ENCODE data around the gene SOX12. TPM values are rescaled to one million over a fixed set of nuclear protein-coding genes. Genes with fewer than 3 reads are reported as not detected.

SOX12 gene
- total and polyA plus RNA-seq, 4 donors, result 0.67 to 4.2 (median 1.7) TPM

DNA sequence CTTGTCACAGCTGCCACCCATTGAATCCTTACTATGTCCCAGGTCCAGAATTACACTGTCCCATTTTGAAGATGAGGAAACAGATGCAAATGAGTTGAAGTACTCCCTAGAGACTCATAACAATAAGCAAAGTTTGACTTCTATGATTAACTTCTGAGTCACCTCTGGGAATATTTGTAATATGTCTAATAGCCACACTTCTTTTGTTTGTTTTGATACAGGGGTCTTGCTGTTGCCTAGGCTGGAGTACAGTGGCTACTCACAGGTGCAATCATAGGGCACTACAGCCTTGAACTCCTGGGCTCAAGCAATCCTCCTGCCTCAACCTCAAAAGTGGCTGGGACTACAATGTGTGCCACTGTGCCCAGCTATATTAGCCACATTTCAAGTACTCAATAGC, 11.4 kb upstream of the SOX12 start (continued):
- TF ChIP-seq, protein P1, sequence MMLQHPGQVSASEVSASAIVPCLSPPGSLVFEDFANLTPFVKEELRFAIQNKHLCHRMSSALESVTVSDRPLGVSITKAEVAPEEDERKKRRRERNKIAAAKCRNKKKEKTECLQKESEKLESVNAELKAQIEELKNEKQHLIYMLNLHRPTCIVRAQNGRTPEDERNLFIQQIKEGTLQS (IDR thresholded peaks at IDR 0.05), result no peak
- TF ChIP-seq, protein P2, sequence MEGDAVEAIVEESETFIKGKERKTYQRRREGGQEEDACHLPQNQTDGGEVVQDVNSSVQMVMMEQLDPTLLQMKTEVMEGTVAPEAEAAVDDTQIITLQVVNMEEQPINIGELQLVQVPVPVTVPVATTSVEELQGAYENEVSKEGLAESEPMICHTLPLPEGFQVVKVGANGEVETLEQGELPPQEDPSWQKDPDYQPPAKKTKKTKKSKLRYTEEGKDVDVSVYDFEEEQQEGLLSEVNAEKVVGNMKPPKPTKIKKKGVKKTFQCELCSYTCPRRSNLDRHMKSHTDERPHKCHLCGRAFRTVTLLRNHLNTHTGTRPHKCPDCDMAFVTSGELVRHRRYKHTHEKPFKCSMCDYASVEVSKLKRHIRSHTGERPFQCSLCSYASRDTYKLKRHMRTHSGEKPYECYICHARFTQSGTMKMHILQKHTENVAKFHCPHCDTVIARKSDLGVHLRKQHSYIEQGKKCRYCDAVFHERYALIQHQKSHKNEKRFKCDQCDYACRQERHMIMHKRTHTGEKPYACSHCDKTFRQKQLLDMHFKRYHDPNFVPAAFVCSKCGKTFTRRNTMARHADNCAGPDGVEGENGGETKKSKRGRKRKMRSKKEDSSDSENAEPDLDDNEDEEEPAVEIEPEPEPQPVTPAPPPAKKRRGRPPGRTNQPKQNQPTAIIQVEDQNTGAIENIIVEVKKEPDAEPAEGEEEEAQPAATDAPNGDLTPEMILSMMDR (IDR thresholded peaks at IDR 0.05; ENCODE audit: low read depth, low read length, missing input control), result no peak
- TF ChIP-seq EGR1 (IDR thresholded peaks at IDR 0.05; ENCODE audit: low read depth in 2 of 2) (no peak), FOXA2 (IDR thresholded peaks at IDR 0.05) (no peak), TAF1 (conservative IDR thresholded peaks at IDR 0.05) (no peak)
- TF ChIP-seq, protein P3, sequence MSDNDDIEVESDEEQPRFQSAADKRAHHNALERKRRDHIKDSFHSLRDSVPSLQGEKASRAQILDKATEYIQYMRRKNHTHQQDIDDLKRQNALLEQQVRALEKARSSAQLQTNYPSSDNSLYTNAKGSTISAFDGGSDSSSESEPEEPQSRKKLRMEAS (IDR thresholded peaks at IDR 0.05), result no peak

DNA sequence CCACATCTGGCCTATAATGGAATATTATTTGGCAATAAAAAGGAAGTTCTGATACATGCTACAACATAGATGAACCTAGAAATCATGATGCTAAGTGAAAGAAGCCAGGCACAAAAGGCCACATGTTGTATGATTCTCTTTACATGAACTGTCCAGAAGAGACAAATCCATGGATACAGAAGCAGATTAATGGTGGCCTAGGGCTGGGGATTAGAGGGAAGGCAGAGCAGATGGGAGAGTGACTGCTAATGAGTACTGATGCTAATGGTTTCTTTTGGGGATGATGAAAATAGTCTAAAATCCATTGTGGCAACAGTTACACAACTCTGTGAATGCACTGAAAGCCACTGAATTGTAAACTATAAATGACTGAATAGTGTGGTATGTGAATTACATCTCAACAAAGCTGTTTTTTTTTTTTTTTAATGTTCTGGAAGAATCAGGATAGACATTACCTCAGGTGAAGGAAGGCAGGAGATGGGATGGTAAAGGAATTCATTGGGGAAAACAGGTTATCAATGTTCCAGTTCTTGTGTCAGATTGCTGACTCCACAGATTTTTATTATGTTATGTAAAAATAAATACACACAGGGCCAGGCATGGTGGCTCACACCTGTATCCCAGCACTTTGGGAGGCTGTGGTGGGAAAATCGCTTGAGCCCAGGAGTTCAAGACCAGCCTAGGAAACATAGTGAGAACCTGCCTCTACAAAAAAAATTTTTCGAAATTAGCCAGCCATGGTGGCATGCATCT, 8.9 kb upstream of the SOX12 start:
- H3K27me3 ChIP-seq (ENCODE audit: control insufficient read depth in 4 of 4, insufficient read depth in 4 of 4, low read length in 3 of 4), result no peaks in the 10 kb centered on the region
- no peak overlapping the region for H3K9ac ChIP-seq (ENCODE audit: low read depth in 1 of 2, low read length in 2 of 2)
- H3K4me3 ChIP-seq (ENCODE audit: low read depth in 1 of 3, low read length in 3 of 3), result no peak overlapping the region
- no peaks in the 10 kb centered on the region for H3K36me3 ChIP-seq (ENCODE audit: control insufficient read depth in 4 of 4, insufficient read depth in 3 of 4, low read depth in 1 of 4, low read length in 3 of 4)
- TF ChIP-seq, protein P4, sequence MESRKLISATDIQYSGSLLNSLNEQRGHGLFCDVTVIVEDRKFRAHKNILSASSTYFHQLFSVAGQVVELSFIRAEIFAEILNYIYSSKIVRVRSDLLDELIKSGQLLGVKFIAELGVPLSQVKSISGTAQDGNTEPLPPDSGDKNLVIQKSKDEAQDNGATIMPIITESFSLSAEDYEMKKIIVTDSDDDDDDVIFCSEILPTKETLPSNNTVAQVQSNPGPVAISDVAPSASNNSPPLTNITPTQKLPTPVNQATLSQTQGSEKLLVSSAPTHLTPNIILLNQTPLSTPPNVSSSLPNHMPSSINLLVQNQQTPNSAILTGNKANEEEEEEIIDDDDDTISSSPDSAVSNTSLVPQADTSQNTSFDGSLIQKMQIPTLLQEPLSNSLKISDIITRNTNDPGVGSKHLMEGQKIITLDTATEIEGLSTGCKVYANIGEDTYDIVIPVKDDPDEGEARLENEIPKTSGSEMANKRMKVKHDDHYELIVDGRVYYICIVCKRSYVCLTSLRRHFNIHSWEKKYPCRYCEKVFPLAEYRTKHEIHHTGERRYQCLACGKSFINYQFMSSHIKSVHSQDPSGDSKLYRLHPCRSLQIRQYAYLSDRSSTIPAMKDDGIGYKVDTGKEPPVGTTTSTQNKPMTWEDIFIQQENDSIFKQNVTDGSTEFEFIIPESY (IDR thresholded peaks at IDR 0.05), result no peak
- TF ChIP-seq RAD21 (IDR thresholded peaks at IDR 0.05) (no peak), NR2F2 (IDR thresholded peaks at IDR 0.05) (no peak), HNF4A (conservative IDR thresholded peaks at IDR 0.05) (no peak), EGR1 (IDR thresholded peaks at IDR 0.05; ENCODE audit: low read depth in 2 of 2) (no peak), RXRA (IDR thresholded peaks at IDR 0.05) (no peak), JUND (IDR thresholded peaks at IDR 0.05) (no peak), GABPA (IDR thresholded peaks at IDR 0.05 in 1 of 2, conservative IDR thresholded peaks at IDR 0.05 in 1 of 2) (no peak), TAF1 (conservative IDR thresholded peaks at IDR 0.05) (no peak), SP1 (IDR thresholded peaks at IDR 0.05) (no peak), YY1 (IDR thresholded peaks at IDR 0.05) (no peak), FOXA2 (IDR thresholded peaks at IDR 0.05) (no peak)
- TF ChIP-seq, protein P3 (IDR thresholded peaks at IDR 0.05), result no peak
- TF ChIP-seq, protein P5, sequence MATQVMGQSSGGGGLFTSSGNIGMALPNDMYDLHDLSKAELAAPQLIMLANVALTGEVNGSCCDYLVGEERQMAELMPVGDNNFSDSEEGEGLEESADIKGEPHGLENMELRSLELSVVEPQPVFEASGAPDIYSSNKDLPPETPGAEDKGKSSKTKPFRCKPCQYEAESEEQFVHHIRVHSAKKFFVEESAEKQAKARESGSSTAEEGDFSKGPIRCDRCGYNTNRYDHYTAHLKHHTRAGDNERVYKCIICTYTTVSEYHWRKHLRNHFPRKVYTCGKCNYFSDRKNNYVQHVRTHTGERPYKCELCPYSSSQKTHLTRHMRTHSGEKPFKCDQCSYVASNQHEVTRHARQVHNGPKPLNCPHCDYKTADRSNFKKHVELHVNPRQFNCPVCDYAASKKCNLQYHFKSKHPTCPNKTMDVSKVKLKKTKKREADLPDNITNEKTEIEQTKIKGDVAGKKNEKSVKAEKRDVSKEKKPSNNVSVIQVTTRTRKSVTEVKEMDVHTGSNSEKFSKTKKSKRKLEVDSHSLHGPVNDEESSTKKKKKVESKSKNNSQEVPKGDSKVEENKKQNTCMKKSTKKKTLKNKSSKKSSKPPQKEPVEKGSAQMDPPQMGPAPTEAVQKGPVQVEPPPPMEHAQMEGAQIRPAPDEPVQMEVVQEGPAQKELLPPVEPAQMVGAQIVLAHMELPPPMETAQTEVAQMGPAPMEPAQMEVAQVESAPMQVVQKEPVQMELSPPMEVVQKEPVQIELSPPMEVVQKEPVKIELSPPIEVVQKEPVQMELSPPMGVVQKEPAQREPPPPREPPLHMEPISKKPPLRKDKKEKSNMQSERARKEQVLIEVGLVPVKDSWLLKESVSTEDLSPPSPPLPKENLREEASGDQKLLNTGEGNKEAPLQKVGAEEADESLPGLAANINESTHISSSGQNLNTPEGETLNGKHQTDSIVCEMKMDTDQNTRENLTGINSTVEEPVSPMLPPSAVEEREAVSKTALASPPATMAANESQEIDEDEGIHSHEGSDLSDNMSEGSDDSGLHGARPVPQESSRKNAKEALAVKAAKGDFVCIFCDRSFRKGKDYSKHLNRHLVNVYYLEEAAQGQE (IDR thresholded peaks at IDR 0.05), result no peak
- TF ChIP-seq, protein P2 (IDR thresholded peaks at IDR 0.05; ENCODE audit: low read depth, low read length, missing input control), result no peak
- TF ChIP-seq, protein P1 (IDR thresholded peaks at IDR 0.05), result no peak
- no peaks in the 10 kb centered on the region for H3K9me3 ChIP-seq (ENCODE audit: control insufficient read depth in 4 of 4, low read length in 3 of 4)
- H3K27ac ChIP-seq (ENCODE audit: low read depth in 1 of 2, low read length in 2 of 2), result no peak overlapping the region
- no peak for DNase-seq (ENCODE audit: low spot score)
- H3K4me1 ChIP-seq (ENCODE audit: control insufficient read depth in 4 of 4, insufficient read depth in 4 of 4, low read length in 3 of 4), result no peaks in the 10 kb centered on the region
- 92% methylated on average over 2 of the region's 2 CpGs for WGBS

All from liver (tissue), 9 donors.